H9 (cell line): Measurements from ENCODE around the gene C19orf18. TPM values are rescaled to one million over a fixed set of nuclear protein-coding genes. Genes with fewer than 3 reads are reported as not detected.
A peak's percentile ranks its signal among the peaks of the same experiment; 100 is the strongest.
"Not testable (repeated sequence)": the region's sequence is repeated elsewhere in the genome, so short reads cannot be mapped to it uniquely, and the experiment has no call there.

Experiments used
- DNase-seq: peaks from one replicate; pipeline ENCODE4 v3.0.0-alpha.2; 2017
- H2AFZ ChIP-seq: one replicate; pipeline ENCODE4 v1.6.1; 2013; ENCODE audit warnings: mild to moderate bottlenecking, low read length, control low read depth, moderate library complexity
- H2AK5ac ChIP-seq: 2 replicates; pipeline ENCODE4 v1.6.1; 2013; ENCODE audit warnings: low read length, control low read depth, mixed read lengths; ENCODE audit not compliant: insufficient read length
- H2BK120ac ChIP-seq: one replicate; pipeline ENCODE4 v1.6.1; 2013; ENCODE audit warnings: low read depth, mild to moderate bottlenecking, low read length, control low read depth, inconsistent platforms; ENCODE audit not compliant: poor library complexity, severe bottlenecking
- H2BK12ac ChIP-seq: 2 replicates; pipeline ENCODE4 v1.6.1; 2013; ENCODE audit warnings: low read length, control low read depth, mixed read lengths, low read depth; ENCODE audit not compliant: insufficient read length
- H2BK15ac ChIP-seq: 2 replicates; pipeline ENCODE4 v1.6.1; 2013; ENCODE audit warnings: low read depth, low read length, control low read depth
- H2BK20ac ChIP-seq: one replicate; pipeline ENCODE4 v1.6.1; 2013; ENCODE audit warnings: low read depth, mild to moderate bottlenecking, low read length, control low read depth, inconsistent platforms; ENCODE audit not compliant: poor library complexity, severe bottlenecking
- H2BK5ac ChIP-seq: 2 replicates; pipeline ENCODE4 v1.6.1; 2013; ENCODE audit warnings: low read length, control low read depth, mixed read lengths; ENCODE audit not compliant: insufficient read length
- H3K14ac ChIP-seq: 2 replicates; pipeline ENCODE4 v1.6.1; 2013; ENCODE audit warnings: low read length, control low read depth; ENCODE audit not compliant: insufficient read depth
- H3K18ac ChIP-seq: 2 replicates; pipeline ENCODE4 v1.6.1; 2013; ENCODE audit warnings: low read depth, mild to moderate bottlenecking, mixed read lengths, low read length, control low read depth; ENCODE audit not compliant: insufficient read length
- H3K23ac ChIP-seq: 2 replicates; pipeline ENCODE4 v1.6.1; 2013; ENCODE audit warnings: low read length, control low read depth, mixed read lengths, low read depth; ENCODE audit not compliant: insufficient read length
- H3K23me2 ChIP-seq: 2 replicates; pipeline ENCODE4 v1.6.1; 2013; ENCODE audit warnings: low read depth, mild to moderate bottlenecking, mixed read lengths, low read length, control low read depth; ENCODE audit not compliant: insufficient read length, poor library complexity, severe bottlenecking
- H3K27ac ChIP-seq: 2 replicates; pipeline ENCODE4 v1.5.1; 2013; ENCODE audit warnings: low read length, control low read depth, mixed read lengths, low read depth; ENCODE audit not compliant: insufficient read length
- H3K27me3 ChIP-seq: 2 replicates; pipeline ENCODE4 v1.6.1; 2013; ENCODE audit warnings: low read length, control low read depth, inconsistent platforms; ENCODE audit not compliant: insufficient read depth
- H3K4ac ChIP-seq: 2 replicates; pipeline ENCODE4 v1.6.1; 2013; ENCODE audit warnings: low read depth, mild to moderate bottlenecking, control low read depth, inconsistent platforms, low read length, moderate library complexity
- H3K4me1 ChIP-seq: 2 replicates; pipeline ENCODE4 v1.6.1; 2013; ENCODE audit warnings: low read length, control low read depth, inconsistent platforms; ENCODE audit not compliant: insufficient read depth
- H3K4me2 ChIP-seq: 2 replicates; pipeline ENCODE4 v1.6.1; 2013; ENCODE audit warnings: low read length, control low read depth, mixed read lengths; ENCODE audit not compliant: insufficient read length, insufficient read depth
- H3K56ac ChIP-seq: 2 replicates; pipeline ENCODE4 v1.6.1; 2013; ENCODE audit warnings: low read depth, mild to moderate bottlenecking, mixed read lengths, low read length, control low read depth; ENCODE audit not compliant: insufficient read length
- H3K79me1 ChIP-seq: 2 replicates; pipeline ENCODE4 v1.6.1; 2013; ENCODE audit warnings: low read depth, mild to moderate bottlenecking, moderate library complexity, low read length, control low read depth, inconsistent platforms; ENCODE audit not compliant: insufficient read depth, poor library complexity, severe bottlenecking
- H3K79me2 ChIP-seq: 2 replicates; pipeline ENCODE4 v1.6.1; 2013; ENCODE audit warnings: low read length, control low read depth, inconsistent platforms; ENCODE audit not compliant: insufficient read depth
- H3K9ac ChIP-seq: 2 replicates; pipeline ENCODE4 v1.6.1; 2013; ENCODE audit warnings: low read length, control low read depth, mixed read lengths; ENCODE audit not compliant: insufficient read length; ENCODE audit errors: extremely low read depth
- H3K9me3 ChIP-seq: one replicate; pipeline ENCODE4 v1.6.1; 2013; ENCODE audit warnings: low read depth, low read length, inconsistent platforms; ENCODE audit not compliant: control insufficient read depth
- H3T11ph ChIP-seq: one replicate; pipeline ENCODE4 v1.6.1; 2013; ENCODE audit warnings: mild to moderate bottlenecking, low read length, control low read depth, inconsistent platforms
- H4K20me1 ChIP-seq: one replicate; pipeline ENCODE4 v1.6.1; 2013; ENCODE audit not compliant: control insufficient read depth, insufficient read length, insufficient read depth
- H4K5ac ChIP-seq: 2 replicates; pipeline ENCODE4 v1.6.1; 2013; ENCODE audit warnings: low read depth, mild to moderate bottlenecking, mixed read lengths, low read length, control low read depth; ENCODE audit not compliant: insufficient read length
- H4K8ac ChIP-seq: replicated peaks from 2 replicates; pipeline ENCODE4 v1.6.1; 2013; ENCODE audit warnings: low read length, control low read depth, mixed read lengths, low read depth; ENCODE audit not compliant: insufficient read length
- H4K91ac ChIP-seq: 2 replicates; pipeline ENCODE4 v1.6.1; 2013; ENCODE audit warnings: low read depth, mild to moderate bottlenecking, moderate library complexity, mixed read lengths, low read length, control low read depth; ENCODE audit not compliant: insufficient read length
- H3K27ac Mint-ChIP-seq, 3 experiments: 2 replicates in 2 of 3; 3 replicates in 1 of 3; pipeline ENCODE4 v1.8.0; 2020 to 2021; ENCODE audit warnings: mixed read lengths in 3 of 3, mild to moderate bottlenecking in 1 of 3, moderate library complexity in 1 of 3
- H3K27me3 Mint-ChIP-seq: 2 replicates; pipeline ENCODE4 v1.8.0; 2021; ENCODE audit warnings: low read depth, mild to moderate bottlenecking, moderate library complexity, mixed read lengths
- H3K36me3 Mint-ChIP-seq, 3 experiments: 2 replicates in 2 of 3; 3 replicates in 1 of 3; pipeline ENCODE4 v1.8.0; 2020 to 2021; ENCODE audit warnings: low read depth in 3 of 3, mixed read lengths in 3 of 3; ENCODE audit not compliant: insufficient read depth in 1 of 3
- H3K4me1 Mint-ChIP-seq, 2 experiments: 2 replicates each; pipeline ENCODE4 v1.8.0; 2020; ENCODE audit warnings: mixed read lengths in 2 of 2
- H3K4me3 Mint-ChIP-seq, 2 experiments: 2 replicates in 1 of 2; 3 replicates in 1 of 2; pipeline ENCODE4 v1.8.0; 2020 to 2021; ENCODE audit warnings: mild to moderate bottlenecking in 2 of 2, mixed read lengths in 2 of 2, moderate library complexity in 1 of 2
- H3K9me3 Mint-ChIP-seq, 2 experiments: 2 replicates in 1 of 2; 3 replicates in 1 of 2; pipeline ENCODE4 v1.8.0; 2020; ENCODE audit warnings: mild to moderate bottlenecking in 2 of 2, mixed read lengths in 2 of 2, moderate library complexity in 1 of 2
- CTCF ChIP-seq: fragments of 200-600 bp; sonication (generic); conservative IDR thresholded peaks from 3 replicates; pipeline ENCODE4 v1.8.0; 2021; ENCODE audit warnings: antibody characterized with exemption, mild to moderate bottlenecking
- WGBS: extraction: QIAGEN DNeasy Blood & Tissue Kit; methylation state at CpG from one replicate; pipeline ENCODE4 v1.1.7; 2013; ENCODE audit warnings: missing lambda C conversion rate, low lambda C conversion rate, mixed read lengths; ENCODE audit not compliant: insufficient read length; ENCODE audit errors: extremely low coverage; 5-methylcytosine and 5-hydroxymethylcytosine counted together
- total RNA-seq: library from RNA; stranded (reverse); gene quantifications from 2 replicates; pipeline ENCODE4 v1.2.1, GENCODE V29; 2021

The C19orf18 gene
- total RNA-seq, 1 experiment from 2014 or later: 0.26 TPM

- H2BK15ac ChIP-seq, H4K91ac ChIP-seq, H2BK12ac ChIP-seq, H3K79me2 ChIP-seq, H3K4ac ChIP-seq, H3K56ac ChIP-seq, H3T11ph ChIP-seq, H2AK5ac ChIP-seq, H3K9me3 Mint-ChIP-seq, H2BK20ac ChIP-seq, H4K8ac ChIP-seq, H2BK5ac ChIP-seq, H3K4me1 ChIP-seq, H3K23ac ChIP-seq, H2AFZ ChIP-seq, H4K20me1 ChIP-seq, H4K5ac ChIP-seq, H3K27me3 Mint-ChIP-seq, H2BK120ac ChIP-seq, H3K9me3 ChIP-seq, H3K79me1 ChIP-seq, H3K27me3 ChIP-seq, H3K27ac ChIP-seq, H3K23me2 ChIP-seq: not testable (repeated sequence)
- Mint-ChIP-seq H3K4me3 (peak within 1 kb of the TSS; percentile 89 to 91), H3K36me3 (peaks cover 29 to 66% (median 58%) of the 10 kb centered on the region in 3 experiments), H3K27ac (peak within 1 kb of the TSS; percentile 88 to 97 (median 97)), H3K4me1 (peaks cover 15 to 20% of the 10 kb centered on the region in 2 experiments)
- WGBS: no CpG with 5 or more reads among the region's 51 CpGs
- DNase-seq: peak; percentile 97
- Histone ChIP-seq H3K14ac (peak within 1 kb of the TSS; percentile 11), H3K9ac (peak within 1 kb of the TSS; percentile 64), H3K4me2 (peak within 1 kb of the TSS; percentile 87), H3K18ac (peak within 1 kb of the TSS; percentile 66)
- peak; percentile 63 for TF ChIP-seq CTCF
Measured at GRCh38 chr19:57916168-57916995, 58.0 kb downstream of the C19orf18 start, which contains the start of gene ZNF417. Gene ZNF417 (minus strand): TSS chr19:57916592. CDS start chr19:57916411, 181 bp downstream.
